ENCODE data around the gene MTG2. TPM values are rescaled to one million over a fixed set of nuclear protein-coding genes. Genes with fewer than 3 reads are reported as not detected.

Gene MTG2
- total and polyA plus RNA-seq, 4 donors, result 13.0 to 28.0 (median 24.4) TPM

DNA sequence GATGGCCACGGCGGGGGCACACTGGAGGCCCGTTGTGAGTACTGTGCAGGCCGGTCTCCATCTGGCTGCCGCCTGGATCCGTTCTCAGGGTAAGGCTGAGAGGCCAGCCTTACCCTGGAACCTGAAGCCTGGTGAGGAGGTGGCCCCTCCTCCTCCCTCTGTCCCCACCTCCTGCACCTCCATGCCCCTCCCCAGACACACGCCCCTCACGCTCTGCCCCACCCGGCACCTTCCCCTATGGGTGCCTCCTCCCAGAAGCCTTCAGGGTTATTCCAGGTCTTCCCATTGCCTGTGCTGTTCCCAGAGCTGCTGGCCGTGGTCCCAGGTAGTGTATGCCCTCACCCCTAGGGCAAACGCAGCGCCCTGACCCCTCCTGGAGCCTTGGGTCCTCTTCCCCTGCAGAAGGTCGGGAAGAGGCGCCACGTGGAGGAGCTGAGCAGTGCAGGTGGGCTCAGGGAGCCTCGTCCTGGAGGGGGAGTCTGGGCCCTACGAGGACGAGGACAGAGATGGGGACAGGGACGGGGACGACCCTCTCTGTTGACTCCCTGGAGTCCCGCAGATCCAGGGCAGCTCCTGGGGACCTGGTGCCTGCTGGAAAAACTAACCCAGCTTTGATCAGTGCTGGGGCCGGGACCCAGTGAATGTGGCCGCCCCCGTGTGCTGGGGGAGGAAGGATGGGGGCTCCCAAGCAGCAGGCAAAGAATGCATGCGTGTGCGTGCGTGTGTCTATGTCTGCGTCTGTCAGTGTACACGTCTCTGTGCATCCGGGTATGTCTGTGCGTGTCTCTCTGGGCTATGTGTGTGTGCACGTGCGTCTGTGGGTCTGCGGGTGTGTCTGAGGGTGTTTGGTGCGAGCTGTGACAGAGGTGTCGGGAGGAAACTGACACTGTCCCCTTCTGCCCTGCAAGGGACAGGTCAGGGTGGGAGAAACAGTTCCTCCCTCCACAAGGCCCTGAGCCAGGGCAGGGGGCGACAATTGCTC, 45.4 kb downstream of the MTG2 start:
- H3K27me3 ChIP-seq (ENCODE audit: control insufficient read depth in 4 of 4, insufficient read depth in 4 of 4, low read length in 3 of 4), result no peaks in the 10 kb centered on the region
- H3K27ac ChIP-seq (ENCODE audit: low read depth in 1 of 2, low read length in 2 of 2), result no peak overlapping the region
- H3K9me3 ChIP-seq (ENCODE audit: control insufficient read depth in 4 of 4, low read length in 3 of 4), result no peaks in the 10 kb centered on the region
- H3K4me1 ChIP-seq (ENCODE audit: control insufficient read depth in 4 of 4, insufficient read depth in 4 of 4, low read length in 3 of 4), result no peaks in the 10 kb centered on the region
- TF ChIP-seq HNF4A (conservative IDR thresholded peaks at IDR 0.05), result peak in 1 of 2 donors; percentile 18
- TF ChIP-seq FOXA2 (IDR thresholded peaks at IDR 0.05), result no peak
- TF ChIP-seq EGR1 (IDR thresholded peaks at IDR 0.05; ENCODE audit: low read depth in 2 of 2), result no peak
- DNase-seq (ENCODE audit: low spot score), result no peak
- WGBS, result 53% methylated on average over 37 of the region's 37 CpGs
- H3K9ac ChIP-seq (ENCODE audit: low read depth in 1 of 2, low read length in 2 of 2), result no peak overlapping the region
- no peaks in the 10 kb centered on the region for H3K36me3 ChIP-seq (ENCODE audit: control insufficient read depth in 4 of 4, insufficient read depth in 3 of 4, low read depth in 1 of 4, low read length in 3 of 4)
- H3K4me3 ChIP-seq (ENCODE audit: low read depth in 1 of 3, low read length in 3 of 3), result no peak overlapping the region

DNA sequence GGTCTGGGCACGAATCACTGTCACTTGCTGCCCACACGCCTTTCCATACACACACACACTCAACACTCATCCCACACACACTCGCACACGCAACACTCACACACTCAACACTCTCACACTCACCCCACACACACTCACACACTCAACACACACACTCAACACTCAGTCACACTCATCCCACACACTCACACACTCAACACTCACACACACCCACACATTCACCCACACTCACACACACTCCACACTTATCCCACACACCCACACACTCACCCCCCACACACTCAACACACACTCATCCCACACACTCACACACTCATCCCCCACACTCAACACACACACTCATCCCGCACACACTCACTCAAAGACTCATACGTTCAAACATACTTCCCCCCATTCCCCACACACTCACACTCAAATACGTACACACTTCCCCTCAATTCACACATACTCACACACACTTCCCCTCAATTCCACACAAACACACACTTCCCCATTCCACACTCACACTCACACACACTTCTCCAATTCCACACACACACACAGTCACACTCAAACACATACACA, 46.2 kb downstream of the MTG2 start:
- WGBS, result 86% methylated on average over 7 of the region's 7 CpGs

More for the DNA sequence above, 46.2 kb downstream of the MTG2 start:
- no peak for DNase-seq (ENCODE audit: low spot score)
- no peaks in the 10 kb centered on the region for H3K4me1 ChIP-seq (ENCODE audit: control insufficient read depth in 4 of 4, insufficient read depth in 4 of 4, low read length in 3 of 4)
- TF ChIP-seq FOXA2 (IDR thresholded peaks at IDR 0.05) (no peak), NR2F2 (IDR thresholded peaks at IDR 0.05) (no peak), GABPA (IDR thresholded peaks at IDR 0.05 in 1 of 2, conservative IDR thresholded peaks at IDR 0.05 in 1 of 2) (no peak), JUND (IDR thresholded peaks at IDR 0.05) (no peak), EGR1 (IDR thresholded peaks at IDR 0.05; ENCODE audit: low read depth in 2 of 2) (no peak), HNF4A (conservative IDR thresholded peaks at IDR 0.05) (no peak), YY1 (IDR thresholded peaks at IDR 0.05) (no peak), RXRA (IDR thresholded peaks at IDR 0.05) (no peak), FOXA1 (IDR thresholded peaks at IDR 0.05) (no peak), RAD21 (IDR thresholded peaks at IDR 0.05) (no peak)
- TF ChIP-seq, protein P1, sequence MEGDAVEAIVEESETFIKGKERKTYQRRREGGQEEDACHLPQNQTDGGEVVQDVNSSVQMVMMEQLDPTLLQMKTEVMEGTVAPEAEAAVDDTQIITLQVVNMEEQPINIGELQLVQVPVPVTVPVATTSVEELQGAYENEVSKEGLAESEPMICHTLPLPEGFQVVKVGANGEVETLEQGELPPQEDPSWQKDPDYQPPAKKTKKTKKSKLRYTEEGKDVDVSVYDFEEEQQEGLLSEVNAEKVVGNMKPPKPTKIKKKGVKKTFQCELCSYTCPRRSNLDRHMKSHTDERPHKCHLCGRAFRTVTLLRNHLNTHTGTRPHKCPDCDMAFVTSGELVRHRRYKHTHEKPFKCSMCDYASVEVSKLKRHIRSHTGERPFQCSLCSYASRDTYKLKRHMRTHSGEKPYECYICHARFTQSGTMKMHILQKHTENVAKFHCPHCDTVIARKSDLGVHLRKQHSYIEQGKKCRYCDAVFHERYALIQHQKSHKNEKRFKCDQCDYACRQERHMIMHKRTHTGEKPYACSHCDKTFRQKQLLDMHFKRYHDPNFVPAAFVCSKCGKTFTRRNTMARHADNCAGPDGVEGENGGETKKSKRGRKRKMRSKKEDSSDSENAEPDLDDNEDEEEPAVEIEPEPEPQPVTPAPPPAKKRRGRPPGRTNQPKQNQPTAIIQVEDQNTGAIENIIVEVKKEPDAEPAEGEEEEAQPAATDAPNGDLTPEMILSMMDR (IDR thresholded peaks at IDR 0.05; ENCODE audit: low read depth, low read length, missing input control), result no peak
- TF ChIP-seq, protein P2, sequence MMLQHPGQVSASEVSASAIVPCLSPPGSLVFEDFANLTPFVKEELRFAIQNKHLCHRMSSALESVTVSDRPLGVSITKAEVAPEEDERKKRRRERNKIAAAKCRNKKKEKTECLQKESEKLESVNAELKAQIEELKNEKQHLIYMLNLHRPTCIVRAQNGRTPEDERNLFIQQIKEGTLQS (IDR thresholded peaks at IDR 0.05), result no peak
- TF ChIP-seq, protein P3, sequence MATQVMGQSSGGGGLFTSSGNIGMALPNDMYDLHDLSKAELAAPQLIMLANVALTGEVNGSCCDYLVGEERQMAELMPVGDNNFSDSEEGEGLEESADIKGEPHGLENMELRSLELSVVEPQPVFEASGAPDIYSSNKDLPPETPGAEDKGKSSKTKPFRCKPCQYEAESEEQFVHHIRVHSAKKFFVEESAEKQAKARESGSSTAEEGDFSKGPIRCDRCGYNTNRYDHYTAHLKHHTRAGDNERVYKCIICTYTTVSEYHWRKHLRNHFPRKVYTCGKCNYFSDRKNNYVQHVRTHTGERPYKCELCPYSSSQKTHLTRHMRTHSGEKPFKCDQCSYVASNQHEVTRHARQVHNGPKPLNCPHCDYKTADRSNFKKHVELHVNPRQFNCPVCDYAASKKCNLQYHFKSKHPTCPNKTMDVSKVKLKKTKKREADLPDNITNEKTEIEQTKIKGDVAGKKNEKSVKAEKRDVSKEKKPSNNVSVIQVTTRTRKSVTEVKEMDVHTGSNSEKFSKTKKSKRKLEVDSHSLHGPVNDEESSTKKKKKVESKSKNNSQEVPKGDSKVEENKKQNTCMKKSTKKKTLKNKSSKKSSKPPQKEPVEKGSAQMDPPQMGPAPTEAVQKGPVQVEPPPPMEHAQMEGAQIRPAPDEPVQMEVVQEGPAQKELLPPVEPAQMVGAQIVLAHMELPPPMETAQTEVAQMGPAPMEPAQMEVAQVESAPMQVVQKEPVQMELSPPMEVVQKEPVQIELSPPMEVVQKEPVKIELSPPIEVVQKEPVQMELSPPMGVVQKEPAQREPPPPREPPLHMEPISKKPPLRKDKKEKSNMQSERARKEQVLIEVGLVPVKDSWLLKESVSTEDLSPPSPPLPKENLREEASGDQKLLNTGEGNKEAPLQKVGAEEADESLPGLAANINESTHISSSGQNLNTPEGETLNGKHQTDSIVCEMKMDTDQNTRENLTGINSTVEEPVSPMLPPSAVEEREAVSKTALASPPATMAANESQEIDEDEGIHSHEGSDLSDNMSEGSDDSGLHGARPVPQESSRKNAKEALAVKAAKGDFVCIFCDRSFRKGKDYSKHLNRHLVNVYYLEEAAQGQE (IDR thresholded peaks at IDR 0.05), result no peak
- H3K36me3 ChIP-seq (ENCODE audit: control insufficient read depth in 4 of 4, insufficient read depth in 3 of 4, low read depth in 1 of 4, low read length in 3 of 4), result no peaks in the 10 kb centered on the region
- H3K27me3 ChIP-seq (ENCODE audit: control insufficient read depth in 4 of 4, insufficient read depth in 4 of 4, low read length in 3 of 4), result no peaks in the 10 kb centered on the region
- H3K9me3 ChIP-seq (ENCODE audit: control insufficient read depth in 4 of 4, low read length in 3 of 4), result no peaks in the 10 kb centered on the region
- H3K9ac ChIP-seq (ENCODE audit: low read depth in 1 of 2, low read length in 2 of 2), result no peak overlapping the region
- no peak overlapping the region for H3K27ac ChIP-seq (ENCODE audit: low read depth in 1 of 2, low read length in 2 of 2)
- H3K4me3 ChIP-seq (ENCODE audit: low read depth in 1 of 3, low read length in 3 of 3), result no peak overlapping the region

Data from liver (tissue), 9 donors.